SK-N-MC (cell line): Measurements from ENCODE around the gene SYT13.

Experiments
- DNase-seq: peaks from one replicate; pipeline ENCODE4 v3.0.0-alpha.2; 2011; ENCODE audit warnings: low read depth, low spot score
- H3K27ac ChIP-seq: fragments of 200-600 bp; sonication (generic); 2 replicates; pipeline ENCODE4 v1.5.1; 2016; ENCODE audit warnings: mixed run types
- H3K36me3 ChIP-seq: fragments of 200-600 bp; sonication (generic); 2 replicates; pipeline ENCODE4 v1.6.1; 2017; ENCODE audit warnings: antibody characterized with exemption, low read length, mixed read lengths; ENCODE audit not compliant: insufficient read depth
- H3K4me3 ChIP-seq: fragments of 200-600 bp; sonication (generic); 2 replicates; pipeline ENCODE4 v1.5.1; 2016
- H3K9ac ChIP-seq: fragments of 200-600 bp; sonication (generic); 2 replicates; pipeline ENCODE4 v1.8.0; 2017; ENCODE audit warnings: mixed run types, mixed read lengths; ENCODE audit not compliant: insufficient read length
- H3K9me3 ChIP-seq: fragments of 200-600 bp; sonication (generic); 2 replicates; pipeline ENCODE4 v1.6.1; 2017; ENCODE audit warnings: low read depth, mild to moderate bottlenecking, antibody characterized with exemption, low read length, moderate library complexity, mixed read lengths
- EZH2 ChIP-seq: fragments of 200-600 bp; sonication (generic); IDR thresholded peaks from one replicate; pipeline ENCODE4 v1.6.1; 2017; ENCODE audit warnings: antibody characterized with exemption
- FOXP2 ChIP-seq: optimal IDR thresholded peaks from 2 replicates; pipeline ENCODE3; 2011; ENCODE audit warnings: mild to moderate bottlenecking, moderate library complexity; ENCODE audit not compliant: insufficient read depth; ENCODE audit errors: extremely low read length, control extremely low read depth
- POLR2AphosphoS5 ChIP-seq: IDR thresholded peaks from 2 replicates; pipeline ENCODE4 v1.6.1; 2012; ENCODE audit warnings: mild to moderate bottlenecking, low read depth, low read length, borderline replicate concordance

Gene SYT13

DNA sequence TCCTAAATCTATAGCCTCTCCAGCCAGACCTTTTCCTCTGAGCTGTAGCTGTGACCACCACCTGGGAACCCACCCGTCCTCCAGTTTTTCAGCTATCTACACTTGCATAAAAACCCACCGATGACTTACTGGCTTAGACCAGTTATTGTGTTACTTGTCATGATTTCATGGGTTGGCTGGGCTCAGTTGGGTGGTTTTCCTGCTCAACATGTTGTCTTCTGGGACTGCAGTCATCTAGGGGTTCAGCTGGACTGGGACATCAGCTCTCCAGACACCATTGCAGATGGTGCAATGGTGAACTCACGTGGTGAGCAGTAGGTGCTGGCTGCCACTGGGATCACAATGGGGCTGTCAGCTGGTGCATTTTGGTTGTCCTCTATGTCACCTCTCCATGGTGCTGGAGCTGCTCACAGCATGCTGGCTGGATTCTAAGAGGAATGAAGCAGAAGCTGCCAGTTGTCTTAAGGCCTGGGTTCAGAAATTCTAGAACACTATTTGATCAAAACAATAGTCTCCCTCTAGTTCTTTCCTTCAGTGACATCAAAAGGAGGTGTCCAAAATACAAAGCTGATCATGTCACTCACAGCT is 1.3 kb upstream of the SYT13 start:
- DNase-seq: no peak
- Histone ChIP-seq H3K9me3 (no peaks in the 10 kb centered on the region), H3K4me3 (no peak overlapping the region), H3K36me3 (no peaks in the 10 kb centered on the region), H3K27ac (no peak overlapping the region), H3K9ac (no peak overlapping the region)
- no peak for TF ChIP-seq EZH2
- TF ChIP-seq POLR2AphosphoS5: no peak
- no peak for TF ChIP-seq FOXP2

DNA sequence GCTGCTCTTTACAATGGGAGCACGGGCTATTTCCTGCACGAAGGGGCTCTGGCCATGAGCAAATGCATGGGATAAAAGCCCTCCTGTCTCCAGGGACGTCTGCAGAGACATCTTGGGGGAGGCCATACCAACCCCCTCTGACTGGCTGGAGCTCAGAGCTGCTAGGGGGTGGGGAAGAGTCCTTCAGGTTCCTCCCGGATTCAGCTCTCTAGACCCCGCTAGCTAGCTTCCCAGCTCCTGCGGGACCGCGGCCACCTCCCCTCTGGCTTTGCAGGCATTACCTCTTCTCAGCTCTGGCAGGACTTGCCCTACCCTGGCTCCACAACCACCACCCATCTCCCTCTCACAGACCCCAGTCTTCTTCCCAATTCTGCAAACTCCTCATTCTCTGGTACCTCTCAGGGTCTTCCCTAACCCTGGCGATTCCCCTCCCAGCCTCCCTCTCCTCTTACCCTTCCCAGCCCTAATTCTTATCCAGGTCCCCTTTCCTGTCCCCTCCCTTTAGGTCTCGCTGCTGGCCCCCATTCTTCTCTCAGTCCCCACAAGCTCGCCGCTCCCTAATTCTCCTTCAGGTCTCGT is 802 bp downstream of the SYT13 start:
- DNase-seq: no peak
- no peak overlapping the region for H3K9ac ChIP-seq
- H3K9me3 ChIP-seq: no peaks in the 10 kb centered on the region
- no peak overlapping the region for H3K4me3 ChIP-seq
- TF ChIP-seq EZH2 (no peak), FOXP2 (no peak), POLR2AphosphoS5 (no peak)
- H3K36me3 ChIP-seq: no peaks in the 10 kb centered on the region
- no peak overlapping the region for H3K27ac ChIP-seq

DNA sequence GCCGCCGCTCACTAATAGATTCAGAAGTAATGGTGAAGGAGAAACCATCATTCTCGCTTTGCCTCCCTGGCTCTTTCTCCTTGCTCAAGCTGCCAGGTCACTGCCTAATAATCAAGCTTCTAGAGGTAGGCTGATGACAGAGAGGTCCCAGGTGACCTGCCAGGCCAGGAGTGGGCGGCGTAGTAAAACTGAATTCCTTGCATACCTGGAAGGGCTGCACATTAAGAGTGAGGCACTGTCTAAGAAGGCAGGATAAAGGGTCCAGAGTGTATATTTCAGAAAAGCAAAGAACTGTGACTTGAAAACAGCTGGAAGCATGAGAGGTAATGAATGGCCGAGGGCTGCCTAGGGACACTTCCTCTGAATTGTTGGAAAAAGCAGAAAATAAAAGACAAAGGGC is 4.1 kb downstream of the SYT13 start:
- TF ChIP-seq EZH2: no peak
- TF ChIP-seq FOXP2: no peak
- DNase-seq: no peak
- H3K4me3 ChIP-seq: no peak overlapping the region
- H3K9ac ChIP-seq: no peak overlapping the region
- H3K36me3 ChIP-seq: no peaks in the 10 kb centered on the region
- 0 out of 2 replicates have a peak, but pooled peaks cover 6% of the 10 kb centered on the region for H3K9me3 ChIP-seq
- no peak overlapping the region for H3K27ac ChIP-seq

DNA sequence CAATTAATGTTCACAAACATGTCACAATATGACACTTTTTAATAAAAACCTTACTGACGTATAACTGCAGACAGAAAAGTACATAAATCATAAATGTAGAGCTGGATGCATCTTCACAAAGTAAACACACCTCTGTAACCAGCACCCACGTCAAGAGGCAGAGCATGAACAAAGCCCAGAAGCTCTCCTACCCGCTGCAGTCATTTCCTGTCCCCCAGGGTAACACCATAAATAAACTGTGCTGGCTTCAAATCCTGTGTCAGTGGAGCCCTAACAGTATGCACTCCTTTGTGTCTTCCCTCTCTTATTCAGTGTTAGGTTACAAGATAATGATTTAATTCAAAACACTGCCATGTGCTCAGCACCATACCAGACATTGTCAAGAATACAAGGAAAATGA is 5.7 kb downstream of the SYT13 start:
- TF ChIP-seq EZH2 (no peak), FOXP2 (no peak), POLR2AphosphoS5 (0 out of 2 replicates have a peak, but pooled peaks have one; percentile 22)
- DNase-seq: peak; percentile 59
- Histone ChIP-seq H3K9me3 (0 out of 2 replicates have a peak, but pooled peaks cover 6% of the 10 kb centered on the region), H3K4me3 (peak overlapping the region; percentile 4; the same call in 1 of the 2 replicates), H3K9ac (no peak overlapping the region), H3K36me3 (no peaks in the 10 kb centered on the region), H3K27ac (peak overlapping the region; percentile 56; the same call in 1 of the 2 replicates)

DNA sequence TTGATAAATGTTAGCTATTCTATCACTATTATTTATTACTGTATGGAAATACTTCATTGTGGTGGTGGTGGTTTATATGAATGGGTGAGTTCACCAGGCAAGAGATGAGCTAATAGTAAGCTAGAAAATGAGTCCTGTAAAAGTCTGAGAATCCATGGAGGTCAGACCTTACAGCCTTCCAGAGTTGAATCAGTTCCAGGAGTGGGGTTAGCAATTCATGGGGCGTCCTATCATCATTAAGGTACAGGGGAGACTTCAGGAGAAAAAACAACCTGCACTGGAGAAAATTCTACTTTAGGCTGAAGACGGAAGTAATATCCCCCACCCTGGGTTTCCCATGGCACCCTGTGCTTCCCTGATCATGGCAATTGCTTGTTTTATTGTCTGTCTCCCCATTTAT is 6.5 kb downstream of the SYT13 start:
- H3K36me3 ChIP-seq: no peaks in the 10 kb centered on the region
- H3K4me3 ChIP-seq: no peak overlapping the region
- DNase-seq: no peak
- H3K27ac ChIP-seq: no peak overlapping the region
- no peak for TF ChIP-seq POLR2AphosphoS5
- H3K9ac ChIP-seq: no peak overlapping the region
- 0 out of 2 replicates have a peak, but pooled peaks cover 6% of the 10 kb centered on the region for H3K9me3 ChIP-seq

DNA sequence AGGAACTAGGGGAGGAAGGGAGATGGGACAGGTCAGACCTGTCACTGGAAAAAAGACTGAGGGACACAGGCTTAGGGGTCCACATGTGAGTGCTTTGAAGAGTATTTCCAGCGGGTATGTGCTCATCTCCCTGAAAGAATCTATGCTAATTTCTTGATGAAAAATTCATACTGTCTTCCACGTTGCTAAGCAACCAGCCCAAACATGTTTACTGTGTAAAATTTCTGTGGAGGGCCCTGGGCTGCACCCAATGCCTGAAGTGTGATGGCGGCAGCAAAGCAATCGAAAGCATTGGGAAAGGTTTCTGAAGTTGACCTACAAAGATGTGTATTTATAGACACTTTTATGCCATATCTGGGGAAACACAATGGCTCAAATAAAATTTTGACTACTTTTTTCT is 7.4 kb downstream of the SYT13 start:
- Histone ChIP-seq H3K4me3 (no peak overlapping the region), H3K9ac (no peak overlapping the region), H3K27ac (no peak overlapping the region), H3K36me3 (no peaks in the 10 kb centered on the region), H3K9me3 (0 out of 2 replicates have a peak, but pooled peaks cover 6% of the 10 kb centered on the region)
- DNase-seq: peak; percentile 24
- TF ChIP-seq FOXP2: no peak
- TF ChIP-seq EZH2: no peak
- TF ChIP-seq POLR2AphosphoS5: no peak

DNA sequence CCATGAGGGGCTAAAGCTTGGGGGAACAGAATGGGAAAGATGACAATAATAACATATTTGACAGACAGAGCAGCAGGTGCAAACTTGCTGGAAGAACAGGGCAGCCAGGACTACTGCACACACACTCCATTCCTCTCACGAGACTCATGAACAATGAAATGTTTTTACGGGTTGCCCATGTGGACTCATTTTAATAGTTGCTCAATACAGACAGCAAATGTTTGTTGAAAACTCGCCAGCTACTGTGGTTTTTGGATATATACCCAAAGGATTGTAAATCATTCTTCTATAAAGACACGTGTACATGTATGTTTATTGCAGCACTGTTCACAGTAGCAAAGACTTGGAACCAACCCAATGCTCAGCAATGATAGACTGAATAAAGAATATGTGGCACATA is 10.3 kb downstream of the SYT13 start:
- H3K27ac ChIP-seq: no peak overlapping the region
- no peaks in the 10 kb centered on the region for H3K36me3 ChIP-seq
- H3K9me3 ChIP-seq: 0 out of 2 replicates have a peak, but pooled peaks cover 6% of the 10 kb centered on the region
- H3K4me3 ChIP-seq: no peak overlapping the region
- TF ChIP-seq EZH2 (no peak), FOXP2 (no peak), POLR2AphosphoS5 (no peak)
- no peak for DNase-seq
- no peak overlapping the region for H3K9ac ChIP-seq

DNA sequence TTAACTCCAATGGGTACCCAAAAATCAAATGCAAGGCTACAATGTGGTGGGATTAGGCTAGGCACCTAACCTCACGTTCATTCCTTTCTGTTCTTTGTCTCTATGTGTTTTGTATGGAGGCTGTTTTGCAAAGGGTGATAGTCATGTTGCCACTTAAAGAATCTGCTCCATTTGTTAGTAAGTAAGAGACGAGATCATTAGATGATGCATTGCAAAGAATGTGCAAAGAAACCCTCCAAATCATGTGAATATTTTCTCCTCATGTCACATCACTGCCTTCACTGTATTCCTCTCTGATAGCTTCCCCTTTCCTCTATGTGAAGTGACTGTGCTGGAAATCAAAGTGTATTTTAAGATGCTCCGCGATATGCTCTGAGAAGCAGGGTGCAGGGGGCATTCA is 11.9 kb downstream of the SYT13 start:
- Histone ChIP-seq H3K36me3 (no peaks in the 10 kb centered on the region), H3K9me3 (no peaks in the 10 kb centered on the region), H3K27ac (no peak overlapping the region), H3K9ac (no peak overlapping the region), H3K4me3 (no peak overlapping the region)
- no peak for DNase-seq
- TF ChIP-seq EZH2 (no peak), FOXP2 (no peak), POLR2AphosphoS5 (no peak)

DNA sequence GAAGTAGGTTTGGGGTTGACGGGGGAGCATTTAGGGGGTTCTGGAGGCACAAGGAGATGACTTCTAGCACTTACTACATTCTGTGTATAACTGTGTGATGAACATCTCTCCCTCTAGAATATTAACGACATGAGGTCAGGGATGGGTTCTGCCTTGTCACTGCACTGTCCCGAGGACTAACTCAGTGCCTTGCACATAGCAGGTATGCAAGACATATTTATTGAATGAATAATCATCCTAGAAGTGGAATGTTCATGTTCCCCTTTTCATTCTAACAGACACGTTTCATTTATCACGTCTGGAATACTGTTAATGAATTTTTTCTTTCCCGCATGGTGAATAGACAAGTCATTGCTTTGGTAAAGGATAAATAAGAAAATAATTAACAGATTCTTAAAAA is 12.6 kb downstream of the SYT13 start:
- Histone ChIP-seq H3K27ac (no peak overlapping the region), H3K9me3 (no peaks in the 10 kb centered on the region), H3K36me3 (no peaks in the 10 kb centered on the region), H3K4me3 (no peak overlapping the region), H3K9ac (no peak overlapping the region)
- DNase-seq: no peak
- TF ChIP-seq FOXP2 (no peak), EZH2 (no peak), POLR2AphosphoS5 (no peak)
